Gastrocnemius medialis (tissue), 4 donors: ENCODE measurements around the gene PRKN. TPM values are rescaled to one million over a fixed set of nuclear protein-coding genes. Genes with fewer than 3 reads are reported as not detected.
A peak's percentile ranks its signal among the peaks of the same experiment; 100 is the strongest.

Experiments used
- ATAC-seq, 2 donors: fragments of 150-250 bp; one replicate each; pipeline ENCODE4 v1.9.1; 2016
- DNase-seq, 2 donors: peaks; one replicate each; pipeline ENCODE4 v3.0.0-alpha.2; 2019
- H3K27ac ChIP-seq, 4 donors: fragments of 200-600 bp; sonication (generic); 1 replicate in 1 of 4; 2 replicates in 3 of 4; pipeline ENCODE4 v1.5.1; 2016 to 2018; ENCODE audit warnings: mild to moderate bottlenecking in 2 of 4, moderate library complexity in 1 of 4
- H3K27me3 ChIP-seq, 3 donors: fragments of 200-600 bp; sonication (generic) in 2 of 3; 1 replicate in 1 of 3; 2 replicates in 2 of 3; pipeline versions ENCODE4 v1.5.1 to v1.6.0; 2016 to 2019; ENCODE audit warnings: mild to moderate bottlenecking in 1 of 3, moderate library complexity in 1 of 3
- H3K36me3 ChIP-seq, 2 donors: fragments of 200-600 bp; sonication (generic) in 1 of 2; one replicate each; pipeline ENCODE4 v1.5.1; 2017 to 2018
- H3K4me1 ChIP-seq, 2 donors: fragments of 200-600 bp; sonication (generic) in 1 of 2; one replicate each; pipeline ENCODE4 v1.5.1; 2016 to 2017; ENCODE audit warnings: mild to moderate bottlenecking in 2 of 2
- H3K4me3 ChIP-seq, 4 donors: fragments of 200-600 bp; sonication (generic) in 3 of 4; 1 replicate in 1 of 4; 2 replicates in 3 of 4; pipeline ENCODE4 v1.5.1; 2016 to 2019; ENCODE audit warnings: mild to moderate bottlenecking in 2 of 4
- H3K9me3 ChIP-seq, 3 donors: fragments of 200-600 bp; sonication (generic) in 2 of 3; 1 replicate in 1 of 3; 2 replicates in 2 of 3; pipeline ENCODE4 v1.5.1; 2016 to 2019
- CTCF ChIP-seq, 5 experiments: fragments of 450-650 bp in 3 of 5; fragments of 200-600 bp in 2 of 5; sonication (generic) in 2 of 5; IDR thresholded peaks in 4 of 5; conservative IDR thresholded peaks in 1 of 5; 1 replicate in 4 of 5; 2 replicates in 1 of 5; pipeline ENCODE4 v1.5.1; 2016 to 2019; ENCODE audit warnings: antibody characterized with exemption in 5 of 5, mild to moderate bottlenecking in 3 of 5, moderate library complexity in 3 of 5
- POLR2A ChIP-seq, 2 donors: fragments of 450-650 bp; IDR thresholded peaks; one replicate each; pipeline ENCODE4 v1.6.1; 2017; ENCODE audit warnings: antibody characterized with exemption in 2 of 2, mild to moderate bottlenecking in 2 of 2, moderate library complexity in 2 of 2
- in situ Hi-C, 4 donors: fragments of 200-750 bp; cut with MboI; loops; one replicate each; pipeline versions ENCODE4 v1.15.0 to v1.8.0; 2017; ENCODE audit warnings: low sequenced_read_pairs in 4 of 4
- intact Hi-C: fragments of 100-400 bp; cut with DNase I; formaldehyde crosslinking; loops from one replicate; pipeline ENCODE4 v1.15.1; 2023; ENCODE audit warnings: low total_unique reads
- total RNA-seq, 4 donors: library from RNA; depleted of rRNA; stranded (reverse); fragments of >200 nt; gene quantifications; one replicate each; pipeline versions ENCODE4 v1.1.0 to v1.2.3, GENCODE V29; 2016

Gene PRKN
- total RNA-seq, 4 donors from 2014 or later = 8.4 to 21.6 (median 13.7) TPM

- intact Hi-C loops = loop anchor here (2.0 kb wide), 1 partner anchor 180 kb away; no protein-coding TSS in a partner anchor
- Histone ChIP-seq H3K4me3 (no peak overlapping the region), H3K27ac (no peak overlapping the region), H3K36me3 (no peaks in the 10 kb centered on the region), H3K9me3 (no peaks in the 10 kb centered on the region), H3K27me3 (no peaks in the 10 kb centered on the region), H3K4me1 (no peaks in the 10 kb centered on the region)
- DNase-seq (no peak), ATAC-seq (no peak)
- TF ChIP-seq CTCF (IDR thresholded peaks at IDR 0.05 in 4 of 5, conservative IDR thresholded peaks at IDR 0.05 in 1 of 5) (peak in 2 of 5 experiments; percentile 37 to 45), POLR2A (IDR thresholded peaks at IDR 0.05) (no peak)
- in situ Hi-C loops = loop anchor here in 2 of 4 donors (25.0 kb wide), 1 partner anchor 1325 kb away; no protein-coding TSS in a partner anchor
These were observed 9.4 kb upstream of the PRKN start for GRCh38 chr6:162736961-162737360.

- Histone ChIP-seq H3K4me1 (no peaks in the 10 kb centered on the region), H3K36me3 (no peaks in the 10 kb centered on the region), H3K4me3 (no peak overlapping the region), H3K27me3 (no peaks in the 10 kb centered on the region), H3K9me3 (no peaks in the 10 kb centered on the region), H3K27ac (no peak overlapping the region)
- in situ Hi-C loops = loop anchor here in 2 of 4 donors (25.0 kb wide), 1 partner anchor 1321 kb away; no protein-coding TSS in a partner anchor
- DNase-seq (no peak), ATAC-seq (no peak)
- intact Hi-C loops = loop anchor here (5.0 kb wide), 1 partner anchor 291 kb away; no protein-coding TSS in a partner anchor
- TF ChIP-seq CTCF (IDR thresholded peaks at IDR 0.05 in 4 of 5, conservative IDR thresholded peaks at IDR 0.05 in 1 of 5) (no peak), POLR2A (IDR thresholded peaks at IDR 0.05) (no peak)
These were observed 5.9 kb upstream of the PRKN start for GRCh38 chr6:162733489-162733888.

GRCh38 chr6:162730502-162730901 lies 2.9 kb upstream of the PRKN start:
- in situ Hi-C loops = loop anchor here in 2 of 4 donors (25.0 kb wide), 1 partner anchor 1318 kb away; no protein-coding TSS in a partner anchor
- H3K27ac ChIP-seq = no peak overlapping the region
- intact Hi-C loops = loop anchor here (5.0 kb wide), 1 partner anchor 288 kb away; no protein-coding TSS in a partner anchor
- ATAC-seq (no peak), DNase-seq (no peak)
- no peak for TF ChIP-seq POLR2A (IDR thresholded peaks at IDR 0.05)
- no peak for TF ChIP-seq CTCF (IDR thresholded peaks at IDR 0.05 in 4 of 5, conservative IDR thresholded peaks at IDR 0.05 in 1 of 5)
- H3K27me3 ChIP-seq = no peaks in the 10 kb centered on the region
- no peaks in the 10 kb centered on the region for H3K36me3 ChIP-seq
- peaks cover 5 to 7% of the 10 kb centered on the region in 2 donors for H3K4me1 ChIP-seq
- no peaks in the 10 kb centered on the region for H3K9me3 ChIP-seq
- no peak overlapping the region for H3K4me3 ChIP-seq

GRCh38 chr6:162728706-162729105 lies 1.1 kb upstream of the PRKN start:
- no peak for ATAC-seq
- H3K36me3 ChIP-seq = no peaks in the 10 kb centered on the region
- peak overlapping the region in 1 of 4 donors; percentile 97 for H3K27ac ChIP-seq
- no peaks in the 10 kb centered on the region for H3K9me3 ChIP-seq
- intact Hi-C loops (loop anchor here (5.0 to 10.0 kb wide), 5 partner anchors 264 to 1084 kb away; partner anchors contain the start of gene QKI), in situ Hi-C loops (loop anchor here in 2 of 4 donors (25.0 kb wide), 1 partner anchor 1316 kb away; no protein-coding TSS in a partner anchor)
- TF ChIP-seq POLR2A (IDR thresholded peaks at IDR 0.05) (no peak), CTCF (IDR thresholded peaks at IDR 0.05 in 4 of 5, conservative IDR thresholded peaks at IDR 0.05 in 1 of 5) (no peak)
- DNase-seq = no peak
- H3K4me1 ChIP-seq = peaks cover 5 to 7% of the 10 kb centered on the region in 2 donors
- no peak overlapping the region for H3K4me3 ChIP-seq
- H3K27me3 ChIP-seq = no peaks in the 10 kb centered on the region
